HEK293 (cell line): ENCODE measurements around the gene BICC1.

Experiments
- ZNF48 ChIP-seq: fragments of 450-650 bp; formaldehyde crosslinking; IDR thresholded peaks from 2 replicates; pipeline ENCODE4 v1.5.1; 2016; ENCODE audit warnings: missing biosample characterization, missing genetic modification characterization
- ZNF704 ChIP-seq: fragments of 450-650 bp; formaldehyde crosslinking; IDR thresholded peaks from 2 replicates; pipeline ENCODE4 v1.5.1; 2016; ENCODE audit warnings: missing biosample characterization, missing genetic modification characterization

- TF ChIP-seq ZNF704 (tag by site-specific recombination) (no peak), ZNF48 (tag by site-specific recombination) (no peak)
Observed at GRCh38 chr10:58644311-58644710, 131.6 kb downstream of the BICC1 start.
